HEK293 (cell line): ENCODE results near the gene DFFA.
"Not testable (repeated sequence)": the region's sequence is repeated elsewhere in the genome, so short reads cannot be mapped to it uniquely, and the experiment has no call there.

ENCODE experiments used
- CTCF ChIA-PET: fragments of 350-600 bp; formaldehyde crosslinking; extraction: SDS; loops from one replicate; lab custom pipeline; 2021; ENCODE audit warnings: antibody characterized with exemption; lab: Yijun Ruan, JAX
- POLR2A ChIA-PET: fragments of 300-600 bp; formaldehyde crosslinking; extraction: SDS; loops from one replicate; lab custom pipeline; 2020; ENCODE audit warnings: antibody characterized with exemption, inconsistent platforms; lab: Yijun Ruan, JAX
- H3K27ac ChIP-seq: fragments of 200-500 bp; sonication (Bioruptor generic); 2 replicates; pipeline ENCODE4 v1.5.1; 2014; ENCODE audit warnings: low read depth, low read length, control low read depth, inconsistent platforms; ENCODE audit errors: extremely low read depth
- H3K36me3 ChIP-seq, 2 experiments: fragments of 200-500 bp in 1 of 2; sonication (Bioruptor generic) in 1 of 2; 1 replicate in 1 of 2; 2 replicates in 1 of 2; pipeline ENCODE4 v1.5.1; 2014 to 2017; ENCODE audit warnings: inconsistent platforms in 2 of 2, low read length in 2 of 2; ENCODE audit not compliant: control insufficient read depth in 2 of 2, insufficient read depth in 1 of 2
- H3K4me1 ChIP-seq: fragments of 200-500 bp; sonication (Bioruptor generic); 2 replicates; pipeline ENCODE4 v1.5.1; 2014; ENCODE audit warnings: mild to moderate bottlenecking, low read length, inconsistent platforms; ENCODE audit not compliant: control insufficient read depth, insufficient read depth
- H3K4me3 ChIP-seq: 2 replicates; pipeline ENCODE4 v1.5.1; 2011; ENCODE audit warnings: low read depth, mild to moderate bottlenecking, control low read depth, low read length, moderate library complexity
- H3K9me3 ChIP-seq: fragments of 200-500 bp; sonication (Bioruptor generic); 2 replicates; pipeline ENCODE4 v1.5.1; 2014; ENCODE audit warnings: low read depth, low read length, inconsistent platforms; ENCODE audit not compliant: control insufficient read depth, insufficient read depth
- HOXD13 ChIP-seq: sonication (generic); formaldehyde crosslinking; IDR thresholded peaks from 2 replicates; pipeline ENCODE4 v1.8.0; 2022; ENCODE audit warnings: missing genetic modification reagents, borderline replicate concordance
- IKZF3 ChIP-seq: fragments of 450-650 bp; IDR thresholded peaks from 2 replicates; pipeline ENCODE4 v1.5.0; 2018; ENCODE audit warnings: missing biosample characterization, mild to moderate bottlenecking, missing genetic modification characterization, moderate library complexity
- KLF8 ChIP-seq: fragments of 450-650 bp; formaldehyde crosslinking; IDR thresholded peaks from 2 replicates; pipeline ENCODE4 v1.5.1; 2016; ENCODE audit warnings: missing biosample characterization, missing genetic modification characterization
- SALL2 ChIP-seq: fragments of 450-650 bp; formaldehyde crosslinking; IDR thresholded peaks from 2 replicates; pipeline ENCODE4 v1.5.0; 2017; ENCODE audit warnings: missing biosample characterization, mild to moderate bottlenecking, missing genetic modification characterization, borderline replicate concordance
- SP2 ChIP-seq: fragments of 450-650 bp; formaldehyde crosslinking; IDR thresholded peaks from 2 replicates; pipeline ENCODE4 v1.5.1; 2016; ENCODE audit warnings: missing biosample characterization, missing genetic modification characterization
- ZBTB8A ChIP-seq: fragments of 450-650 bp; formaldehyde crosslinking; IDR thresholded peaks from 2 replicates; pipeline ENCODE4 v1.5.1; 2016; ENCODE audit warnings: missing biosample characterization, missing genetic modification characterization
- ZNF121 ChIP-seq: fragments of 450-650 bp; formaldehyde crosslinking; IDR thresholded peaks from 2 replicates; pipeline ENCODE4 v1.5.1; 2016; ENCODE audit warnings: missing biosample characterization, missing genetic modification characterization
- ZNF19 ChIP-seq: fragments of 450-650 bp; formaldehyde crosslinking; IDR thresholded peaks from 2 replicates; pipeline ENCODE4; 2016; ENCODE audit warnings: missing biosample characterization, missing genetic modification characterization, low read depth
- ZNF202 ChIP-seq: fragments of 450-650 bp; formaldehyde crosslinking; IDR thresholded peaks from 2 replicates; pipeline ENCODE4 v1.5.1; 2016; ENCODE audit warnings: missing biosample characterization, missing genetic modification characterization, borderline replicate concordance
- ZNF350 ChIP-seq: fragments of 450-650 bp; formaldehyde crosslinking; IDR thresholded peaks from 2 replicates; pipeline ENCODE4 v1.5.0; 2017; ENCODE audit warnings: missing biosample characterization, mild to moderate bottlenecking, missing genetic modification characterization
- ZNF366 ChIP-seq: fragments of 450-650 bp; formaldehyde crosslinking; conservative IDR thresholded peaks from 2 replicates; pipeline ENCODE4 v1.5.1; 2016; ENCODE audit warnings: missing biosample characterization, missing genetic modification characterization
- ZNF473 ChIP-seq: fragments of 450-650 bp; formaldehyde crosslinking; IDR thresholded peaks from 2 replicates; pipeline ENCODE4 v1.5.1; 2017; ENCODE audit warnings: missing biosample characterization, missing genetic modification characterization
- ZNF510 ChIP-seq: fragments of 450-650 bp; formaldehyde crosslinking; IDR thresholded peaks from 2 replicates; pipeline ENCODE4 v1.5.1; 2018; ENCODE audit warnings: mild to moderate bottlenecking, missing genetic modification characterization, missing biosample characterization; ENCODE audit not compliant: insufficient replicate concordance
- ZNF530 ChIP-seq: fragments of 450-650 bp; formaldehyde crosslinking; IDR thresholded peaks from 2 replicates; pipeline ENCODE4 v1.5.1; 2016; ENCODE audit warnings: low read depth, missing biosample characterization, missing genetic modification characterization
- ZNF548 ChIP-seq: fragments of 450-650 bp; formaldehyde crosslinking; IDR thresholded peaks from 2 replicates; pipeline ENCODE4 v1.5.1; 2016; ENCODE audit warnings: missing biosample characterization, missing genetic modification characterization
- ZNF707 ChIP-seq: fragments of 450-650 bp; formaldehyde crosslinking; IDR thresholded peaks from 2 replicates; pipeline ENCODE4 v1.5.1; 2016; ENCODE audit warnings: missing biosample characterization, missing genetic modification characterization
- ZNF791 ChIP-seq: fragments of 450-650 bp; formaldehyde crosslinking; IDR thresholded peaks from 2 replicates; pipeline ENCODE4 v1.5.1; 2016; ENCODE audit warnings: missing biosample characterization, missing genetic modification characterization
- ZNF792 ChIP-seq: fragments of 450-650 bp; formaldehyde crosslinking; IDR thresholded peaks from 2 replicates; pipeline ENCODE4 v1.5.1; 2016; ENCODE audit warnings: missing biosample characterization, missing genetic modification characterization
- ZXDB ChIP-seq: fragments of 450-650 bp; formaldehyde crosslinking; IDR thresholded peaks from 2 replicates; pipeline ENCODE4 v1.5.1; 2016; ENCODE audit warnings: missing biosample characterization, missing genetic modification characterization
- TF ChIP-seq, protein P1 (sequence below): sonication (generic); formaldehyde crosslinking; IDR thresholded peaks from 2 replicates; pipeline ENCODE4 v1.8.1; 2022; ENCODE audit warnings: mild to moderate bottlenecking, moderate library complexity, missing genetic modification reagents
- TF ChIP-seq, protein P2 (sequence below): fragments of 450-650 bp; formaldehyde crosslinking; IDR thresholded peaks from 2 replicates; pipeline ENCODE4 v1.5.1; 2016; ENCODE audit warnings: missing biosample characterization, missing genetic modification characterization
- TF ChIP-seq, protein P3 (sequence below): fragments of 450-650 bp; formaldehyde crosslinking; IDR thresholded peaks from 2 replicates; pipeline ENCODE4; 2016; ENCODE audit warnings: missing biosample characterization, missing genetic modification characterization
- TF ChIP-seq, protein P4 (sequence below): fragments of 450-650 bp; formaldehyde crosslinking; IDR thresholded peaks from 2 replicates; pipeline ENCODE4 v1.5.1; 2016; ENCODE audit warnings: missing biosample characterization, missing genetic modification characterization
- TF ChIP-seq, protein P5 (sequence below): fragments of 450-650 bp; formaldehyde crosslinking; IDR thresholded peaks from 2 replicates; pipeline ENCODE4 v1.5.1; 2016; ENCODE audit warnings: missing biosample characterization, missing genetic modification characterization

The DFFA gene

DNA sequence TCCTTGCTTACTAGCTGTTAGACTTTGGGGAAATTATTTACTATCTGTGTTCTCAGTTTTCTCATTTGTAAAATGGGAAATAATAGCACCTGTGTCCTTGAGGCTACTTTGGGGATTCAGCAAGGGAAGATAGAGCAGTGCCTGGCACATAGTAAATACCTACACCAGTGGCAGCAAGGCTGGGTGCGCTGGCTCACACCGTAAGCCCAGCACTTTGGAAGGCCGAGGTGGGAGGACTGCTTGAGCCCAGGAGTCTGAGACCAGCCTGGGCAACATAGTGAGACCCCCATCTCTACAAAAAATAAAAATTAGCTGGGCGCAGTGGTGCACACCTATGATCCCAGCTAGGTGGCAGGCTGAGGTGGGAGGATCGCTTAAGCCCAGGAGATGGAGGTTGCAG lies 50.7 kb downstream of the DFFA start:
- CTCF ChIA-PET = interaction anchor here (0.6 kb wide), 1 partner anchor 41 kb away, joined by 3 read pairs; no protein-coding TSS in a partner anchor

DNA sequence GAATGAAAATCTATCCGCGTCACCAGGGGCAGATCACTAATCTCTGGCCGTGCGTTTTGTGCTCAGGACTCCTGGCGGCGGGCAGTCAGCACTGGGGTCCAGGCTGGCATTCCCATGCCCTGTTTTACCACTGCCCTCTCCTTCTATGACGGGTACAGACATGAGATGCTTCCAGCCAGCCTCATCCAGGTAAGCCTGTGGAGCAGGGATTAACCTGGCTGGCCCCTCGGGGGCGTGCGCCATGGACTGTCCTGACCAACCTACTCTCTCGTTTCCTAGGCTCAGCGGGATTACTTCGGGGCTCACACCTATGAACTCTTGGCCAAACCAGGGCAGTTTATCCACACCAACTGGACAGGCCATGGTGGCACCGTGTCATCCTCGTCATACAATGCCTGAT lies 53.0 kb downstream of the DFFA start:
- no peaks in the 10 kb centered on the region for H3K4me1 ChIP-seq
- ChIA-PET POLR2A (no interaction called here), CTCF (interaction anchor here (0.6 kb wide), 1 partner anchor 10 kb away, joined by 3 read pairs; no protein-coding TSS in a partner anchor)
- no peak overlapping the region for H3K4me3 ChIP-seq
- H3K36me3 ChIP-seq = peaks cover 43 to 77% of the 10 kb centered on the region in 2 experiments
- H3K9me3 ChIP-seq = no peaks in the 10 kb centered on the region
- H3K27ac ChIP-seq = no peak overlapping the region
- no peak for TF ChIP-seq SALL2
- TF ChIP-seq ZXDB (tag by site-specific recombination) = no peak
- TF ChIP-seq ZNF707 (tag by site-specific recombination) = no peak
- no peak for TF ChIP-seq ZNF791 (tag by site-specific recombination)
- no peak for TF ChIP-seq HOXD13
- TF ChIP-seq, protein P1, sequence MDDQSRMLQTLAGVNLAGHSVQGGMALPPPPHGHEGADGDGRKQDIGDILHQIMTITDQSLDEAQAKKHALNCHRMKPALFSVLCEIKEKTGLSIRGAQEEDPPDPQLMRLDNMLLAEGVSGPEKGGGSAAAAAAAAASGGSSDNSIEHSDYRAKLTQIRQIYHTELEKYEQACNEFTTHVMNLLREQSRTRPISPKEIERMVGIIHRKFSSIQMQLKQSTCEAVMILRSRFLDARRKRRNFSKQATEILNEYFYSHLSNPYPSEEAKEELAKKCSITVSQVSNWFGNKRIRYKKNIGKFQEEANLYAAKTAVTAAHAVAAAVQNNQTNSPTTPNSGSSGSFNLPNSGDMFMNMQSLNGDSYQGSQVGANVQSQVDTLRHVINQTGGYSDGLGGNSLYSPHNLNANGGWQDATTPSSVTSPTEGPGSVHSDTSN (CRISPR knock-in tag) = no peak
- TF ChIP-seq, protein P2, sequence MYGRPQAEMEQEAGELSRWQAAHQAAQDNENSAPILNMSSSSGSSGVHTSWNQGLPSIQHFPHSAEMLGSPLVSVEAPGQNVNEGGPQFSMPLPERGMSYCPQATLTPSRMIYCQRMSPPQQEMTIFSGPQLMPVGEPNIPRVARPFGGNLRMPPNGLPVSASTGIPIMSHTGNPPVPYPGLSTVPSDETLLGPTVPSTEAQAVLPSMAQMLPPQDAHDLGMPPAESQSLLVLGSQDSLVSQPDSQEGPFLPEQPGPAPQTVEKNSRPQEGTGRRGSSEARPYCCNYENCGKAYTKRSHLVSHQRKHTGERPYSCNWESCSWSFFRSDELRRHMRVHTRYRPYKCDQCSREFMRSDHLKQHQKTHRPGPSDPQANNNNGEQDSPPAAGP (tag by site-specific recombination) = no peak
- TF ChIP-seq, protein P3, sequence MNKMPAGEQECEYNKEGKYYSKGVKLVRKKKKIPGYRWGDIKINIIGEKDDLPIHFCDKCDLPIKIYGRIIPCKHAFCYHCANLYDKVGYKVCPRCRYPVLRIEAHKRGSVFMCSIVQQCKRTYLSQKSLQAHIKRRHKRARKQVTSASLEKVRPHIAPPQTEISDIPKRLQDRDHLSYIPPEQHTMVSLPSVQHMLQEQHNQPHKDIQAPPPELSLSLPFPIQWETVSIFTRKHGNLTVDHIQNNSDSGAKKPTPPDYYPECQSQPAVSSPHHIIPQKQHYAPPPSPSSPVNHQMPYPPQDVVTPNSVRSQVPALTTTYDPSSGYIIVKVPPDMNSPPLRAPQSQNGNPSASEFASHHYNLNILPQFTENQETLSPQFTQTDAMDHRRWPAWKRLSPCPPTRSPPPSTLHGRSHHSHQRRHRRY (tag by site-specific recombination) = no peak
- TF ChIP-seq, protein P4, sequence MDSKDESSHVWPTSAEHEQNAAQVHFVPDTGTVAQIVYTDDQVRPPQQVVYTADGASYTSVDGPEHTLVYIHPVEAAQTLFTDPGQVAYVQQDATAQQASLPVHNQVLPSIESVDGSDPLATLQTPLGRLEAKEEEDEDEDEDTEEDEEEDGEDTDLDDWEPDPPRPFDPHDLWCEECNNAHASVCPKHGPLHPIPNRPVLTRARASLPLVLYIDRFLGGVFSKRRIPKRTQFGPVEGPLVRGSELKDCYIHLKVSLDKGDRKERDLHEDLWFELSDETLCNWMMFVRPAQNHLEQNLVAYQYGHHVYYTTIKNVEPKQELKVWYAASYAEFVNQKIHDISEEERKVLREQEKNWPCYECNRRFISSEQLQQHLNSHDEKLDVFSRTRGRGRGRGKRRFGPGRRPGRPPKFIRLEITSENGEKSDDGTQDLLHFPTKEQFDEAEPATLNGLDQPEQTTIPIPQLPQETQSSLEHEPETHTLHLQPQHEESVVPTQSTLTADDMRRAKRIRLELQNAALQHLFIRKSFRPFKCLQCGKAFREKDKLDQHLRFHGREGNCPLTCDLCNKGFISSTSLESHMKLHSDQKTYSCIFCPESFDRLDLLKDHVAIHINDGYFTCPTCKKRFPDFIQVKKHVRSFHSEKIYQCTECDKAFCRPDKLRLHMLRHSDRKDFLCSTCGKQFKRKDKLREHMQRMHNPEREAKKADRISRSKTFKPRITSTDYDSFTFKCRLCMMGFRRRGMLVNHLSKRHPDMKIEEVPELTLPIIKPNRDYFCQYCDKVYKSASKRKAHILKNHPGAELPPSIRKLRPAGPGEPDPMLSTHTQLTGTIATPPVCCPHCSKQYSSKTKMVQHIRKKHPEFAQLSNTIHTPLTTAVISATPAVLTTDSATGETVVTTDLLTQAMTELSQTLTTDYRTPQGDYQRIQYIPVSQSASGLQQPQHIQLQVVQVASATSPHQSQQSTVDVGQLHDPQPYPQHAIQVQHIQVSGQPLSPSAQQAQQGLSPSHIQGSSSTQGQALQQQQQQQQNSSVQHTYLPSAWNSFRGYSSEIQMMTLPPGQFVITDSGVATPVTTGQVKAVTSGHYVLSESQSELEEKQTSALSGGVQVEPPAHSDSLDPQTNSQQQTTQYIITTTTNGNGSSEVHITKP (tag by site-specific recombination) = no peak
- no peak for TF ChIP-seq ZNF792 (tag by site-specific recombination)
- TF ChIP-seq SP2 (tag by site-specific recombination) = no peak
- TF ChIP-seq ZNF530 (tag by site-specific recombination) = no peak
- TF ChIP-seq ZNF510 (tag by site-specific recombination) = no peak
- no peak for TF ChIP-seq KLF8 (tag by site-specific recombination)
- TF ChIP-seq ZNF19 = no peak
- TF ChIP-seq, protein P5, sequence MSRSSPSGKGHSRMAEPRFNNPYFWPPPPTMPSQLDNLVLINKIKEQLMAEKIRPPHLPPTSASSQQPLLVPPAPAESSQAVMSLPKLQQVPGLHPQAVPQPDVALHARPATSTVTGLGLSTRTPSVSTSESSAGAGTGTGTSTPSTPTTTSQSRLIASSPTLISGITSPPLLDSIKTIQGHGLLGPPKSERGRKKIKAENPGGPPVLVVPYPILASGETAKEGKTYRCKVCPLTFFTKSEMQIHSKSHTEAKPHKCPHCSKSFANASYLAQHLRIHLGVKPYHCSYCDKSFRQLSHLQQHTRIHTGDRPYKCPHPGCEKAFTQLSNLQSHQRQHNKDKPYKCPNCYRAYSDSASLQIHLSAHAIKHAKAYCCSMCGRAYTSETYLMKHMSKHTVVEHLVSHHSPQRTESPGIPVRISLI (tag by site-specific recombination) = no peak
- TF ChIP-seq IKZF3 (tag by site-specific recombination) = no peak
- TF ChIP-seq ZNF548 (tag by site-specific recombination) = no peak
- no peak for TF ChIP-seq ZBTB8A (tag by site-specific recombination)
- TF ChIP-seq ZNF202 (tag by site-specific recombination) = no peak

More for the DNA sequence above, 50.7 kb downstream of the DFFA start:
- Histone ChIP-seq H3K9me3 (no peaks in the 10 kb centered on the region), H3K4me1 (no peaks in the 10 kb centered on the region), H3K27ac (no peak overlapping the region), H3K36me3 (peaks cover 28 to 54% of the 10 kb centered on the region in 2 experiments), H3K4me3 (no peak overlapping the region)
- POLR2A ChIA-PET = no interaction called here
- TF ChIP-seq ZNF350 (tag by site-specific recombination) (no peak), ZNF121 (tag by site-specific recombination) (peak; percentile 67), ZNF473 (no peak), ZNF366 (tag by site-specific recombination) (no peak)

DNA sequence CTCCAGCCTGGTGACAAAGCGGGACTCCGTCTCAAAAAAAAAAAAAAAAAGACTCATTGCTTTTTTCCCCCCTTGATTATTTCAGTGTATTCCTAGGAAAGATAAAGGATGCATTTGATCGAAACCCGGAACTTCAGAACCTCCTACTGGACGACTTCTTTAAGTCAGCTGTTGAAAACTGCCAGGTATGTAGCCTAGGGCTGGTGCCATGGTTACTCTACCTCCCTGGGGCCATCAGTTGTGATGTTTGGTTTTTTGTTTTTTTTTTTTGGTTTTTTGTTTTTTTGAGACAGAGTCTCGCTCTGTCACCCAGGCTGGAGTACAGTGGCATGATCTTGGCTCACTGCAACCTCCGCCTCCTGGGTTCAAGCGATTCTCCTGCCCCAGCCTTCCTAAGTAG lies 53.6 kb downstream of the DFFA start:
- H3K4me1 ChIP-seq, H3K27ac ChIP-seq, H3K9me3 ChIP-seq, H3K4me3 ChIP-seq, CTCF ChIA-PET: not testable (repeated sequence)
- POLR2A ChIA-PET = interaction anchor here (0.6 to 0.7 kb wide), 2 partner anchors 8 to 25 kb away, joined by 4 to 5 read pairs; no protein-coding TSS in a partner anchor
- H3K36me3 ChIP-seq = peaks cover 46 to 83% of the 10 kb centered on the region in 2 experiments
